ENCODE results near the gene SSPN. TPM values are rescaled to one million over a fixed set of nuclear protein-coding genes. Genes with fewer than 3 reads are reported as not detected.

SSPN gene
- total RNA-seq, 3 donors from 2014 or later = 17.7 to 22.1 (median 19.7) TPM

DNA sequence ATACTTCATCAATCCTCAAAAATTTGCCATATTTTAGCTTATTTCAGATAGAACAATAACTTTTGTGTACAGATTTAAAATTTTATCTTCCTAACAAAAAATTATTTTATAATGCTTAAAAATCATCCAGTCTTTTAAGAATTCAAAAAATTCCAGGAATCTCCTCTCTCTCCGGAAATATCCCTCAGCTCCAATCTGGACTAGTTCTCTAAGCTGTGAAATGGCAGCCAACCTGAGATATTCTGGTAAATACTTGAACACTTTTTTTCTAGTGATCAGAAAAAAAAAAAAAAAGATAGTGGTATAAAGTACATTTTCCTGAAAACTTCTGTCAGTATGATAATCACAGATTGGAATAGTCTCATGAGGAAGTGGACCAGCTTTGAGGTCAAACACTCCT lies 57.6 kb downstream of the SSPN start:
- Histone ChIP-seq H3K27ac (no peak overlapping the region), H3K4me1 (no peaks in the 10 kb centered on the region), H3K27me3 (no peaks in the 10 kb centered on the region), H3K4me3 (no peak overlapping the region), H3K36me3 (no peaks in the 10 kb centered on the region), H3K9me3 (peaks cover 7 to 11% of the 10 kb centered on the region in 2 donors)
- no peak for DNase-seq (ENCODE audit: low spot score in 2 of 2)
- intact Hi-C loops (cut with DNase I; ENCODE audit: low total_unique reads) = no loop called here
- TF ChIP-seq, protein P1, sequence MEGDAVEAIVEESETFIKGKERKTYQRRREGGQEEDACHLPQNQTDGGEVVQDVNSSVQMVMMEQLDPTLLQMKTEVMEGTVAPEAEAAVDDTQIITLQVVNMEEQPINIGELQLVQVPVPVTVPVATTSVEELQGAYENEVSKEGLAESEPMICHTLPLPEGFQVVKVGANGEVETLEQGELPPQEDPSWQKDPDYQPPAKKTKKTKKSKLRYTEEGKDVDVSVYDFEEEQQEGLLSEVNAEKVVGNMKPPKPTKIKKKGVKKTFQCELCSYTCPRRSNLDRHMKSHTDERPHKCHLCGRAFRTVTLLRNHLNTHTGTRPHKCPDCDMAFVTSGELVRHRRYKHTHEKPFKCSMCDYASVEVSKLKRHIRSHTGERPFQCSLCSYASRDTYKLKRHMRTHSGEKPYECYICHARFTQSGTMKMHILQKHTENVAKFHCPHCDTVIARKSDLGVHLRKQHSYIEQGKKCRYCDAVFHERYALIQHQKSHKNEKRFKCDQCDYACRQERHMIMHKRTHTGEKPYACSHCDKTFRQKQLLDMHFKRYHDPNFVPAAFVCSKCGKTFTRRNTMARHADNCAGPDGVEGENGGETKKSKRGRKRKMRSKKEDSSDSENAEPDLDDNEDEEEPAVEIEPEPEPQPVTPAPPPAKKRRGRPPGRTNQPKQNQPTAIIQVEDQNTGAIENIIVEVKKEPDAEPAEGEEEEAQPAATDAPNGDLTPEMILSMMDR (IDR thresholded peaks at IDR 0.05) = no peak
- TF ChIP-seq POLR2A (IDR thresholded peaks at IDR 0.05) (no peak), POLR2AphosphoS5 (IDR thresholded peaks at IDR 0.05) (no peak)

DNA sequence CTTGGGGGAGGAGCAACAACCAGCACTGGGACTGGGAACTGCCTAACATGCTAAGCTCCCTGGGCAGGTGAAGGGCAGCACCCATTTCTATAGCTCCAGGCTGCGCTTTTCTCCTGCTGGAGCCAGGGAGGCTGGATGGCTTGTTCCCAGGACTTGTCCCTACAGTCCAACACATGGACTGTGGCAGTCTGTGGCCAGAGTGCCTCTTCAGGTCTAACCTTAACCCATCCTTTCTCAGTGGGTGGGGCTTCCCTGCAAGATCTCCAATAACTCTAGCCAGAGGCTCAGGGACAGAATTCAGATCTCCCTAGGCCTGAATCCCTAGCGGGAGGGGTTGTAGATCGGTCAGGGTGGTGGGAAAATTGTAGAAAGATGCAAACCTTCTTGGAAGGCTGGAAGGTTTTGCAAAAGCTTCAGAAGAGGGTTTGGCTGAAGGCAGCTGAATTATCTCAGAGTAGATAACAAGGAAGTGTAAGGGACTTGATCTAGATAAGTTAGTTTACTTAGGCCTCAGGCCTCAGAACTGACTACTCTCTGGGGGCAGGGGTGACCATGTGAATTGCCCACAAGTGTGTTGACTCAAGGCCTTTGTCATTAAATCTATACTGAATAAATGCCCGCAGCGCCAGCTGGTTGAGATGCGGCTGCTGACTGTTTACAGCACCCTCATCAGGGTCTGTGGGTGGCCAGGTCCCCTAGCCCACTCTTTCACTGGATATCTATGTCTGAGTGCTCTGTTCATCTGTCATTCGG lies 60.7 kb downstream of the SSPN start:
- H3K4me3 ChIP-seq = no peak overlapping the region
- no peaks in the 10 kb centered on the region for H3K4me1 ChIP-seq
- no peak for DNase-seq (ENCODE audit: low spot score in 2 of 2)
- TF ChIP-seq POLR2AphosphoS5 (IDR thresholded peaks at IDR 0.05) = no peak
- TF ChIP-seq POLR2A (IDR thresholded peaks at IDR 0.05) = no peak
- no peaks in the 10 kb centered on the region for H3K27me3 ChIP-seq
- peaks cover 7 to 8% of the 10 kb centered on the region in 2 donors for H3K9me3 ChIP-seq
- H3K27ac ChIP-seq = no peak overlapping the region
- no peaks in the 10 kb centered on the region for H3K36me3 ChIP-seq
- intact Hi-C loops (cut with DNase I; ENCODE audit: low total_unique reads) = no loop called here

DNA sequence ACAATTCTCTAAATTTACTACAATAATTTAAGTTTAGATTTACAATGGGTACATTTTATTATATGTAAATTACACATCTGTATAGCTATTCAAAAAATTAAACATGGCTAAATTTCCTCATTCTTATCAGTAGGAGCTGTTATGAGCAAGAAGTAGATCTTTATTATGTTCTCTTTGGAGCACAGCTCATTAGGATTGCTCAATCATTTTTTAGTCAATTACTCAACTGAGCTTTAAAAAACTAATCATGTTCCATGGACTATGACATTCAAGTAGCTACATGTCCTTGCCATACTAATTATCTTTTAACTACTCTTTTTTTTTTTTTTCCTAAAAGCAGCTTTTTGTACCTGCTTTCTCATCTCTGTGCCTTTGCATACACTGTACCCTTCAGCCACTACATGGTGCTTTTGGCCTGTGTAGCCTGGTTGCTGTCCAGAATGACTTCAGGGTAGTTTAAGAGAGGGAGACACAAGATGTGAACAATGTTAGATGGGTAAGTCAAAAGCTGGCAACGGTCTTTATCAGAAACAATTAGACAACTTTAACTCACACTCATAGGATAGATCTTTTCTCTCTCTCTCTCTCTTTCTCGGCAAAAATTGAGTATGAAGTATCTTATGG lies 69.0 kb downstream of the SSPN start:
- H3K27ac ChIP-seq = peak overlapping the region in 1 of 2 donors; percentile 48
- H3K4me3 ChIP-seq = no peak overlapping the region
- H3K36me3 ChIP-seq = no peaks in the 10 kb centered on the region
- TF ChIP-seq POLR2A (IDR thresholded peaks at IDR 0.05) (no peak), POLR2AphosphoS5 (IDR thresholded peaks at IDR 0.05) (no peak)
- TF ChIP-seq, protein P1 (IDR thresholded peaks at IDR 0.05) = no peak
- intact Hi-C loops (cut with DNase I; ENCODE audit: low total_unique reads) = no loop called here
- H3K4me1 ChIP-seq = no peaks in the 10 kb centered on the region
- H3K9me3 ChIP-seq = no peaks in the 10 kb centered on the region
- peak in 1 of 2 donors; percentile 51 for DNase-seq (ENCODE audit: low spot score in 2 of 2)
- H3K27me3 ChIP-seq = no peaks in the 10 kb centered on the region

DNA sequence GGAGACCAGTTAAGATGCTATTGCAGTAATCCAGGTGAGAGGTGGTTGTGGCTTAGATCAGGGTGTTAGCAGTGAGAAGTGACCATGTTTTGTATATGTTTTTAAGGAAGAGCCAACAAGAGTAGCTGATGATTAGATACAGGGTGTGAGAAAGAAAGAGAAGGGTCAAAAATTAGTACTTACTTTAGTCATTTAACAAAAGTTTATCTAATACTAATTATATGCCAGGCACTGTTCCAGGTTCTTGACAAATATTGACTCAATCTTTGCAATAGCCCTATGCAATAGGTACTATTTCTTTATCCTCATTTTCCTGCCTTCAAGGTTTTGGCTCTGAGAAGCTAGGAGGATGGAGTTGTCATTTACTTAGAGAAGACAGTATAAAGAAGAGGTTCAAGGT lies 70.2 kb downstream of the SSPN start:
- intact Hi-C loops (cut with DNase I; ENCODE audit: low total_unique reads) = no loop called here
- H3K27me3 ChIP-seq = no peaks in the 10 kb centered on the region
- no peaks in the 10 kb centered on the region for H3K9me3 ChIP-seq
- H3K4me1 ChIP-seq = no peaks in the 10 kb centered on the region
- TF ChIP-seq, protein P1 (IDR thresholded peaks at IDR 0.05) = no peak
- no peaks in the 10 kb centered on the region for H3K36me3 ChIP-seq
- no peak overlapping the region for H3K4me3 ChIP-seq
- no peak for DNase-seq (ENCODE audit: low spot score in 2 of 2)
- peak overlapping the region in 1 of 2 donors; percentile 48 for H3K27ac ChIP-seq

DNA sequence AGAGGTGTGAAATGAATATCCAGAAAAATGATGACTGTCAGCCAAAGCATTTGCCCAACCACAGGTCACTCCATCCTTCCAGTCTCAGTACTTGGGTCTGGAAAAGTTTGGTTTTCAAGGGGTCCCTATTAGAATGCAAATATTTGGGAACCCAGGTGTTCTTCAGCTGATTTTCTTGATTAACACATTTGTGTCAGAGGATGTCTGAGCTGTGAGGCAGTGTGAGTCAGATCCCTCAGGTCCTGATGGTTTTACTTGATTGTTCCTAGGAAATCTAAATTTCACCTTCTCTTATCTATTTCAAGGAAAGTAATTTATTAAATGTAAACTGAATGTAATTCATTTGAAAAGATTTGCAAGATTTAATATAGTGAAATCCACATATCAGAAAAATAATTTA lies 71.5 kb downstream of the SSPN start:
- intact Hi-C loops (cut with DNase I; ENCODE audit: low total_unique reads) = no loop called here
- H3K36me3 ChIP-seq = no peaks in the 10 kb centered on the region

More for the DNA sequence above, 71.5 kb downstream of the SSPN start:
- Histone ChIP-seq H3K4me1 (peaks cover under 1 to 4% of the 10 kb centered on the region in 2 donors), H3K27me3 (no peaks in the 10 kb centered on the region), H3K4me3 (no peak overlapping the region), H3K9me3 (no peaks in the 10 kb centered on the region), H3K27ac (no peak overlapping the region)
- no peak for DNase-seq (ENCODE audit: low spot score in 2 of 2)
- TF ChIP-seq POLR2A (IDR thresholded peaks at IDR 0.05) = no peak
- no peak for TF ChIP-seq POLR2AphosphoS5 (IDR thresholded peaks at IDR 0.05)
- TF ChIP-seq, protein P1 (IDR thresholded peaks at IDR 0.05) = no peak
